NCI-H82 treated with DMSO at 0.1 percent for 48 hours (cell line): ENCODE data around the gene BOD1L1.

ENCODE experiments used
- DNase-seq: peaks from one replicate; lab custom pipeline; 2025; ENCODE audit not compliant: unreplicated experiment; lab: John Stamatoyannopoulos, UW

Gene BOD1L1

GRCh38 chr4:13540446-13541175 is 86.9 kb downstream of the BOD1L1 start:
- no peak for DNase-seq

DNA sequence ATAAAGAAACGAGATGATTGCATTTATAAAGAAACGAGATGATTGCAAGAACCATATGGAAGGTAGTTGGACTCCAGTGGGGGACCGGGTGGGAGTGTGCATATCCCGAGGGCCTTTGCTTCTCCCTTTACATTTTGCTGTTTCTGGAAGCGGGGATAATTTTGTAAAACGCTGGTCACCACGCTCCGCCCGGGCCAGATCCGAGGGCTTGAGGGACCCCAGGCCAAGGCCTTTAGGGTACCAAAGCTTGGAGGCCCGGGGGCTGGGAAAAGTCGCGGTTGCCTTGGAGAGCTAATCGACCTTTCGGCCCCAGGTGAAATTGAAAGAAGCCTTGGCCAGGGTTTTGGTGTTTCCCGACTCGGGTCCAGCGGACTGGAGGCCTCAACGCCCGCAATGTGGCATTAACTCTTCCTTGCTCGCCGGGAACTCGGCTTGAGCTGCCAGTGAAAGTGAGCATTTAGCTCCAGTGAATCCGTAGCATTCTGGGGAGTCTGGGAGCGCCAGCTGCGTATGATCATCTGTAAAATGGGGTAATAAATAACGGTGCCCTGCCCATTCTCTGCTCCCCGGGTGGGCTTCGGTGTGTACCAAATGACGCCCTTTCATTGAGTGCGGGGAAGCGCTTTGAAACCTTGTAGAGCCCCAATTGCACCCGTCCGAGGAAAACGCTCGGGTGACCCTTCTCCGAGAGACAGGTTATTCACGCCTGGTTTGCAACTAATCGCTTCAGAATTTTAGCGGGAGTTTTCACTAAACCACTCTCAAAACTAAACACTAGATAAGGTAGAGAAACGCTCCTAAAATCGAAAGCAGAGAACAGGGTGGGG is 87.7 kb downstream of the BOD1L1 start:
- no peak for DNase-seq

- no peak for DNase-seq
Observed at GRCh38 chr4:13539047-13539618, 88.4 kb downstream of the BOD1L1 start.

DNA sequence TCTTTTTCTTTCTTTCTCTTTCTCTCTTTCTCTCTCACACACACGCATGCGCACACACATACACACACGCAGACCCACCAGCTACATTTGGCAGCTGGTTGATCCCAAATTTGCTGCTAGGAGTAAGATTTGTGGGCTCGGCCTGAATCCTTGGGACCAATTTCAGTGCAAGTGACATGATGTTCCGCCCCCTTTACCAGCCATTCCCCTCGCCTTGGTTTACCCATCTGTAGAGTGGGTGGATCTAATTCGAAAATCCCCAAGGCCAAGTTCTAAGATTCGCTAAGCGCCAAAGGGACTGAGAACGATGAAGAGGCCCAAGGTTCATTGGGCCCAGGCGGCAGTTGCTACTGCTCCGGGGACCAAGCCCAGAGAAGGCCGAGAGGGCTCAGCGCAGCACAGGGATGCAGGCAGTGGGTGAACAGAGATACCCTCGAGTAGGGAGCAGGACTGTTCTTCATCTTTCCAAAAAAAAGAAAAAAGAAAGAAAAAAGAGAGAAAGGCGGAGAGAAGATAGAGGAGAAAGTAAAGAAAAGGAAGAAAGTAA is 89.0 kb downstream of the BOD1L1 start:
- DNase-seq = no peak

- no peak for DNase-seq
Observed at GRCh38 chr4:13537832-13538177, 89.7 kb downstream of the BOD1L1 start.

DNA sequence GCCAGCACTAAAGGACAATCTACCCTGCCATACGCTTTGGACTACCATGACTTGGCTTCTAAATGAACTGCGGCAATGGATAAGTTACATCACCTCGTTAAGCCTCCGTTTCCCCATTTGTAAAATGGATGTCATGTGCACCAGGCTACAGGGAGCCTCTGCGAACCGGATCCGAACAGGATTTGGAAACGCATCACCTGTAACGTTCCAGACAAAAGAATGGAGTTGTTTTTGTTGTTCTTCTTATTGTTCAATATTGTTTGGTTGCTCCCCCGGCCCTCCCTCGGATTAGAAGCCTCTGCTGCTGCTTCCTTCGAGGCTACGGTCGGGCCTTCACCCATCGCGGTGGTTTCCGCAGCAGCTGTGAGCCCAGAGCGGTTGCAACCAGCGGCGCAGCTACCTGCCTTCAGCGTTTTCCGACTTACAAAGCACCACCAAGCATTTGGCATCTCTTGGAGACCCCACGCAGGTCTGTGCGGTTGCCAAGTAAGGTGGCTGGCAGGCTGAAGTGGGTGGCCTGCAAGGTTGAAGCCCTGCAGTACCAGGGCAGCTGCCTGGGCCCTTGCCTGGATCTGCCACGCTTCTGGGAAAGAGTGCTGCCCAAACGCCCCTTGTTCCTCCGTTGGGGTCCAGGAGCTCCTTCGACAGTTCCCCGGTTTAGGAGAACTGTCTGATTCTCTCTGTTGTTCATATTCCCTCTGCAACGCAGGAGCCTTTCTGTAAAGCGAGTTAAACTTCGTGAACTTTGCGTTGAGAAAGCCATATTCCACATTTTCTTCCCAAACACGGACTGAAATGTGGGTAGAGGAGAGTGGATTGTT is 90.3 kb downstream of the BOD1L1 start:
- DNase-seq = no peak

DNA sequence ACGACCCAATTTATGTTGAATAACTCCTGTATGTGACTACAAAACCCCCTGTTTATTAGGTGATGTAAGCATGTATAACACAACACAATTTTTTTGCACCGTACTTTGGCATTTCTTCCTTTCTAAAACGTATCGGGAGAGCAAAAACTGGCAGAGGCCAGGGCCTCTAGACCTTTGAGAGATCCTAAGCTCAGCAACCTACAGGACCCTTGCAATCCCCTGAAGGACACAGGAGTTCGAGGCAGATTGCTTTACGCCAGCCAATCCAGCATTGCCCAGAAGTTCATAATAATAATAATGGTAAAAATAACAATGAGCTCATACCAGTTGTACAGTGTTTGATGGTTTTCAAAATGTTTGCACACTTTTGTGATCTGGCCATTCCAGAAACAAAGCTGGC is 90.9 kb downstream of the BOD1L1 start:
- no peak for DNase-seq

DNA sequence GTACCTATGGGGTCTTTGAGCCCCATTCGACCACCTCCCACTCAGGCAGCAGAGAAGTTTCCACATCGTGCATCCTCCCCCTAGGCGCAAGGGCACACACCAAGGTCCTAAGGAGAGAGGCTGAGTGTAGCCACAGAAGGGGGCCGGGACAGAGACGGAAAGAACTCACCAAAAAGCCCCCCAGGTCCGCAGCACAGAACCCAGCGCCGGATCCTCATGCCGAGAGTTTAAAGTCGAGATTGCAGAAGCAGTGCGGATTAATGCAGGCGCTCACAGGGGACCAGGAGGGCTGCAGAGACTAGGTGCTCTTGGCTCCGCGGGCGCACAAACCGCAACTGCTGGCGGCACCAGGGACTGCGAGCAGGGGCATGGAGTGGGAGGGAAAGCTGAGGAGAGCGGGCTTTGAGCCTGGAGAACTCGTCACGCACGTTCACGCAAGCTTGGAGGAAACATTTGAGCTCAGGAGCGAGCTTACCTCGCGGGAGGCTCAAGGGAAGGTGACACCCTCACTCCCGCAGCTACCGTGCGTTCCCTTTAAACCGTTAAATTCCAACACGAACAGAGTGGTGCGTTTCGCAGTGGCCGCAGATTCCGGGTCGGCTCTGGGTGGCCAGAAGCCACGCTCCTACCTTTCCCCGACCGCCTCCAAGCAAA is 91.7 kb downstream of the BOD1L1 start:
- no peak for DNase-seq

- no peak for DNase-seq
Observed at GRCh38 chr4:13535118-13535517, 92.4 kb downstream of the BOD1L1 start.

GRCh38 chr4:13534344-13535063 is 93.0 kb downstream of the BOD1L1 start:
- DNase-seq = no peak

DNA sequence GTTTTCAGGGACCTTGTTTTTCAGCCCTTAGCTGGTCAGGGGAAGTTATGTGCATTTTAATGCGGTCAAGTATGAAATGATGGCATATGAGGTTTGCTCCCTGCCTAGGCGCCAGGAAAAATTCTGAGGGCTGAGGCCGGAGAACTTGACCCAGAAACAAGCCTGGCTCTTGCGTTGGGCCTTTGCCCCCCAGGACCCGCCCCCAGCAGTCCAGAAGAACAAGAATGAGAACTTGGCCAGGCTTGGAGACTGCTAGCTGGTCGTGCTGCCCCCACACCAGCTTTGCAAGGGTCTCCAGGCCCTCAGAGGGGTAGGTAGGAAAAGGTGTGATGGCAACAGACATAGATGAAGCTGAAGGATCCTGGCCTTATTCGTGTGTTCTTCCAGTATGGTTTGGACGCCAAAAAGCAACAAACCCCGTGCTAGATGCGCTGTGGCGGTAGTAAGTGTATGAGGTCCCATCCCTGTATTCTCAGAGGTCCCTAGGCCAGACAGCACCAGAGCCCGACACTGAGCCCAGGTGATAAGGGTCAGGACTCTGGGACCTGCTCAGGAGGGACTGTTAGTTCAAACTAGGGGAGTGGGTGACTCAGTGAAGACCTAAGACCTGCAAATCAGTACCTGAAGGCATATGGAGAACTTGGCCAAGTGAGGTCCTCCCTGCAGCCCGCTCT is 93.7 kb downstream of the BOD1L1 start:
- no peak for DNase-seq

GRCh38 chr4:13531625-13531998 is 95.9 kb downstream of the BOD1L1 start:
- no peak for DNase-seq

DNA sequence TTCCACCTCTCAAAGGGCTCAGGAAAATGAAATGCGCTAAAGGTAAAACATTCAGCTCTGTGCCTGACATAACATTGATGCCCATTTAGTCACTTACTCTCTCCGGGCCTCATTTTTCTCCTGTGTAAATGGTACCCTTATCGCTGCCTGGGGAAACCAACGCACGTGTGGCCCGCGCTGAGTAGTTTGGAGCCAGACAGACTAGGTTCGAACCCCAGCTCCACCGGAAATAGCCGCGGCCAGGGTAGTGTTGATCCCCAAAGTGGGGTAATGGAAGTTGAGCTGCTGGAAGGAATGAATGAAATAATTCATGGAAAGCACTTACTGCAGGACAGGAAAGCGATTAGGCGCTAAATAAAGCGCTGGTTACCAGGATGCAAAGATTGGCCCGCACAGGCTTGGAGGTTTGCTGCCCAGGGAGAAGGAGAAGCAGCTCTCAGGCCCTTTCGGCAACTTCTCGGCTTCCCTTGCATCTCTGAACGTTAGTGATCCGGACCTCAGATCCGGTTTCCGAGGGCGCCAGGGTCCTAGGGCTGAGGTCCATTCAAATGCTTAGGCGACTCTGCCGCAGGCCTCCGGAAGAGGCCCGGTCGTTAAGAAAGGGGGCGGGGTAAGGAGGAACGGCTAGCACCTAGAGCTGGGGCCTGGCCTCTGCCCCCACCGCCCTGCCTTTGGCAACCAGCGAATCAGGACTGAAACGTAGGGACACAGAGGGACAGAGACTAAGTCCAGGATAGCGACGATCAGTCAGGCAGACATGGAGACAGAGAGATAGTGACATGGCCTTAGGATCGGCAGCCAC is 96.5 kb downstream of the BOD1L1 start:
- no peak for DNase-seq

- no peak for DNase-seq
Observed at GRCh38 chr4:13529128-13529919, 98.2 kb downstream of the BOD1L1 start.

DNA sequence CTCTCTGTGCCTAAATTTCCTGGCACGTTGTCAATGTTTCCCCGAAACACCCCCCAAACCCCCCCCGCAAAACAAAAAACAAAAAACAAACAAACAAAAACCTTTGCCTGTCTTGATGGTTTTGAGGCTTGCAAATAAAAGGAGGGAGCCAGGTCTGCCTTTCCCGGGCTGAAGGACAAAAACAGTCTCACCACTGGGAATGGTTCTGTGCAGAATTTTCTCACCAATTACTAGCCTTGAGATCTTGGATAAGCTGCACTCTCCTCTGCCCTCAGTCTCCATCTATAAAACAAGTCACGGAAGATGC is 98.8 kb downstream of the BOD1L1 start:
- no peak for DNase-seq

DNA sequence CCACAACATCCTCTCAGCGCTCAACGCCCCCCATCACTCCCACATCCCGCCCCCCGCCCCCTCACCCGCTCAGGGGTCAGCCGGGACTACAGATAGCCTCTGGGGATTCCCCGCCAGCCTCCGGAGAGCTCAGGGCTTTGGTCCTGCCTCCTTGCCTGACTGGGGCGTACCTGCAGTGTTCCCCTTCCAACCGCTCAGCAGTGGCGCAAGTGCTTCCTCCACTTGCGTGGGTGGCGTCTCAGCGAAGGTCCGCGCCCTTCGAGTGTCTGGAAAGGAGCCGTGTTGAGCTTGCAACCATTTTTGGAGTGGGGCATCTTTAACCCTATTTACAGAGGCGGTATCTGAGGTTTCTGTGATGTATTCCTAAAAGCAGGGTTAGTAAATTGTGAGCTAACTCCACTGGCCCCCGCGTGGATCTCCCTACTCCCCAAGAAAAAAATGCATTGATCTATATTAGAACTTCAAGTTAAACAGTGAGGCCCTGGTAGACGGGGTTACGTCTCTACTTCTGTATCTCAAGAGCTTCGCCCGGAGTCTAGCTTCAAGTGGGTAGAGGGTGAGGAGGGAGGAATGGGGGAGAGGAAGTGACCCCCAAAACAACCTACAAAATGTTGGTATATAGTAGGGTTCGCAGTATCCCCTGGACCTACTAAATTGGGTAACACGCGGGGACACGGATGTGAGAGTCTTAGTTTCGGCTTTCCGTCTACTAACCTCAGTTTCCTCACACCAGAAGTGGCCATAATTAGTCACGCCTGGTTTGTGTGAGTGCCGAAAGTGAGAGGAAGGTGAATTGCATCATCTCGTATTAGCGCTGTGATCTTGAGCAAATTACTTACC is 99.3 kb downstream of the BOD1L1 start:
- no peak for DNase-seq
